ENCODE results near the gene RANBP10. TPM values are rescaled to one million over a fixed set of nuclear protein-coding genes. Genes with fewer than 3 reads are reported as not detected.

RANBP10 gene
- total and polyA plus RNA-seq, 2 donors (not counting 3 experiments of a cell fraction or from before 2014, with no cell fraction given), result 25.6 to 28.8 TPM

GRCh38 chr16:67825906-67826305 is 19.5 kb upstream of the RANBP10 start:
- Histone ChIP-seq H3K4me1 (ENCODE audit: control insufficient read depth, extremely low read depth, insufficient read depth, low read length) (no peaks in the 10 kb centered on the region), H3K79me2 (ENCODE audit: control insufficient read depth, insufficient read depth, low read length) (no peaks in the 10 kb centered on the region), H4K20me1 (replicated peaks; ENCODE audit: control insufficient read depth, extremely low read depth, insufficient read depth, low read length) (no peaks in the 10 kb centered on the region), H2AFZ (ENCODE audit: low read depth, low read length) (no peak overlapping the region), H3K4me3 (replicated peaks in 1 of 3; ENCODE audit: insufficient read depth in 1 of 3, low read depth in 1 of 3, low read length in 3 of 3) (no peak overlapping the region), H3K27ac (ENCODE audit: insufficient read depth, low read depth, low read length) (no peak overlapping the region), H3K9me1 (replicated peaks; ENCODE audit: control insufficient read depth, extremely low read depth, insufficient read depth, low read length) (no peaks in the 10 kb centered on the region), H3K27me3 (ENCODE audit: control insufficient read depth in 2 of 2, insufficient read depth in 2 of 2, low read length in 2 of 2) (no peaks in the 10 kb centered on the region), H3K9ac (replicated peaks; ENCODE audit: extremely low read depth, insufficient read depth, low read length) (no peak overlapping the region), H3K9me3 (replicated peaks; ENCODE audit: control insufficient read depth, insufficient read depth, low read length) (no peaks in the 10 kb centered on the region), H3K36me3 (ENCODE audit: control insufficient read depth in 2 of 2, extremely low read depth in 1 of 2, insufficient read depth in 2 of 2, low read length in 2 of 2) (peaks cover under 1 to 27% of the 10 kb centered on the region in 2 experiments), H3K4me2 (ENCODE audit: insufficient read depth, low read length) (no peak overlapping the region)
- BruUV-seq (replicated peaks), result no TSS peak
- intact Hi-C loops (cut with micrococcal nuclease) (no loop called here), dilution Hi-C loops (cut with MboI; ENCODE audit: extremely low pct_ligation_motif_present, low sequenced_read_pairs) (no loop called here)
- FAIRE-seq (no peak), DNase-seq (ENCODE audit: low read depth, low spot score) (no peak)
- TF ChIP-seq POLR2A (IDR thresholded peaks at IDR 0.05; ENCODE audit: low read depth, low read length) (no peak), FOS (IDR thresholded peaks at IDR 0.05; ENCODE audit: borderline replicate concordance, insufficient read depth, low read length) (no peak), JUN (IDR thresholded peaks at IDR 0.05; ENCODE audit: borderline replicate concordance, insufficient read depth, insufficient read length, low read depth) (no peak), CTCF (IDR thresholded peaks at IDR 0.05; ENCODE audit: extremely low read depth in 1 of 2, insufficient read depth in 1 of 2, low read depth in 1 of 2, low read length in 2 of 2) (no peak), GATA2 (IDR thresholded peaks at IDR 0.05; ENCODE audit: insufficient read depth, insufficient read length, low read depth, low read length) (no peak), MAX (IDR thresholded peaks at IDR 0.05; ENCODE audit: insufficient read depth, insufficient read length) (no peak), EZH2 (IDR thresholded peaks at IDR 0.05; ENCODE audit: borderline replicate concordance, low read depth, low read length, severe bottlenecking) (no peak), POLR2AphosphoS5 (IDR thresholded peaks at IDR 0.05; ENCODE audit: insufficient read depth, low read depth, low read length) (no peak), MYC (IDR thresholded peaks at IDR 0.05; ENCODE audit: low read depth, low read length) (no peak)
- CTCF ChIA-PET, result interaction anchor here (3.9 kb wide), 1 partner anchor 10 kb away, joined by 31 read pairs; no protein-coding TSS in a partner anchor
- POLR2A ChIA-PET, result no interaction called here

Data from endothelial cell of umbilical vein (primary cell).